ENCODE measurements around the gene ARL1. TPM values are rescaled to one million over a fixed set of nuclear protein-coding genes. Genes with fewer than 3 reads are reported as not detected.

The ARL1 gene
- total and polyA plus RNA-seq, 2 of the 8 experiments (the other 6 are each of a cell fraction or from before 2014, with no cell fraction given), result 28.9 to 75.2 TPM

DNA sequence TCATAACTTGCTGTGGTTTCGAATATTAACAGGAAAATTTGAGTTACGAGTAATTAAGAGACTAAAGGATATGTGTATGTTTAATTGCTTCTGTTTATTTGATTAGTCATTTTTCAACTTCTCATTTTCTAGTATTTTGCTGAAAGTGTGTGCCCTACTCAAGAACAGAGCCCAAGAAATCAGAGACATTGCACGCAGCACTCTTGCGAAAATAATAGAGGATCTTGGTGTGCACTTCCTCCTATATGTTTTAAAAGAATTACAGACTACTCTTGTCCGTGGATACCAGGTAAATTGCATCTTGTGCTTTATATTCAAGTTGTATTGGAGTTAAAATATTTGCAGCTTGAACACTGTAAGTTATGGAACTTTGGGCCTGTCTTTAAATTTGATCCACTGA, 50.8 kb downstream of the ARL1 start (continued):
- TF ChIP-seq, protein P1, sequence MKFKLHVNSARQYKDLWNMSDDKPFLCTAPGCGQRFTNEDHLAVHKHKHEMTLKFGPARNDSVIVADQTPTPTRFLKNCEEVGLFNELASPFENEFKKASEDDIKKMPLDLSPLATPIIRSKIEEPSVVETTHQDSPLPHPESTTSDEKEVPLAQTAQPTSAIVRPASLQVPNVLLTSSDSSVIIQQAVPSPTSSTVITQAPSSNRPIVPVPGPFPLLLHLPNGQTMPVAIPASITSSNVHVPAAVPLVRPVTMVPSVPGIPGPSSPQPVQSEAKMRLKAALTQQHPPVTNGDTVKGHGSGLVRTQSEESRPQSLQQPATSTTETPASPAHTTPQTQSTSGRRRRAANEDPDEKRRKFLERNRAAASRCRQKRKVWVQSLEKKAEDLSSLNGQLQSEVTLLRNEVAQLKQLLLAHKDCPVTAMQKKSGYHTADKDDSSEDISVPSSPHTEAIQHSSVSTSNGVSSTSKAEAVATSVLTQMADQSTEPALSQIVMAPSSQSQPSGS (IDR thresholded peaks at IDR 0.05; ENCODE audit: low read length), result no peak
- no peak for TF ChIP-seq TBP (IDR thresholded peaks at IDR 0.05; ENCODE audit: low read depth, low read length)
- TF ChIP-seq JUND (IDR thresholded peaks at IDR 0.05; ENCODE audit: low read length), result no peak
